Activated CD8-positive, alpha-beta T cell treated with anti-CD3 and anti-CD28 coated beads for 36 hours (primary cell): ENCODE data around the gene PRKG1. TPM values are rescaled to one million over a fixed set of nuclear protein-coding genes. Genes with fewer than 3 reads are reported as not detected.

Experiments used
- ATAC-seq: fragments of 200-7000 bp; cut with Tn5 transposase; one replicate; pipeline ENCODE4 v1.10.0; 2021; ENCODE audit warnings: mild to moderate bottlenecking, moderate library complexity
- CTCF ChIA-PET: fragments of 350-600 bp; sonication (Branson Sonifier 250); formaldehyde crosslinking; loops from one replicate; lab custom pipeline; 2021; ENCODE audit warnings: antibody characterized with exemption; lab: Charles Lee
- POLR2A ChIA-PET: fragments of 350-600 bp; sonication (Branson Sonifier 250); formaldehyde crosslinking; loops from one replicate; lab custom pipeline; 2021; ENCODE audit warnings: antibody characterized with exemption; lab: Charles Lee
- DNase-seq: peaks from one replicate; pipeline ENCODE4 v3.0.0-alpha.2; 2020
- H3K27ac Mint-ChIP-seq: one replicate; pipeline ENCODE4 v1.8.0; 2021; ENCODE audit warnings: mild to moderate bottlenecking, mixed read lengths
- H3K27me3 Mint-ChIP-seq: one replicate; pipeline ENCODE4 v1.8.0; 2021; ENCODE audit warnings: mixed read lengths
- H3K36me3 Mint-ChIP-seq: one replicate; pipeline ENCODE4 v1.8.0; 2021; ENCODE audit warnings: low read depth, mixed read lengths
- H3K4me1 Mint-ChIP-seq: one replicate; pipeline ENCODE4 v1.8.0; 2021; ENCODE audit warnings: low read depth, mixed read lengths
- H3K4me3 Mint-ChIP-seq: one replicate; pipeline ENCODE4 v1.8.0; 2021; ENCODE audit warnings: mild to moderate bottlenecking, moderate library complexity, mixed read lengths
- H3K9me3 Mint-ChIP-seq: one replicate; pipeline ENCODE4 v1.8.0; 2021; ENCODE audit warnings: mixed read lengths
- intact Hi-C: fragments of 100-400 bp; cut with micrococcal nuclease; formaldehyde crosslinking; loops from one replicate; pipeline ENCODE4 v1.10.0; 2022
- total RNA-seq, 2 experiments: library from RNA; stranded (reverse); gene quantifications; one replicate each; pipeline ENCODE4 v1.2.3, GENCODE V29; 2021
- TF ChIP-seq, protein P1 (sequence below): fragments of 200-600 bp; IDR thresholded peaks from one replicate; pipeline ENCODE4 v1.8.0; 2022; ENCODE audit warnings: antibody characterized with exemption, mild to moderate bottlenecking

PRKG1 gene
- total RNA-seq, 2 experiments from 2014 or later: not detected

DNA sequence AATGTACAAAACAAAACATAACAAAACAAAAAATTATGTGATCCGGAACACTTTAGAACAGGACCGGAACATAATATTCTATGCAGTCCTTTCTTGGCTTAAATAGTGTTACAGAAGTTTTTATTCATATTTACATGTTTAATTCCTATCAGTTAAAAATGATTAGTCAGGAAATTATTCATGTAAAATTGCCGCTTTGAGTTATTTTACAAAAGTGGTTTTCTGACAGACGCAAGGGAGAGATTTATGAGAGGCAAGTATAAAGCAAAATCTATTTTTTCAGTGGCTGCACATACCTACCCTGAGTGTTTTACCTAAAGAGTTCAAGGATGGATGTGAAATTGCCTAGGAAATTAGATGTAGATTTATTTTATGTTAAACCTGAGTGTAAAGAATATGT, 1009.1 kb downstream of the PRKG1 start:
- no peak for DNase-seq
- Mint-ChIP-seq H3K27me3 (no peaks in the 10 kb centered on the region), H3K9me3 (no peaks in the 10 kb centered on the region), H3K4me3 (no peak overlapping the region), H3K36me3 (no peaks in the 10 kb centered on the region), H3K27ac (no peak overlapping the region), H3K4me1 (no peaks in the 10 kb centered on the region)
- ChIA-PET POLR2A (no interaction called here), CTCF (no interaction called here)
- intact Hi-C loops: no loop called here
- no peak for ATAC-seq
- TF ChIP-seq, protein P1, sequence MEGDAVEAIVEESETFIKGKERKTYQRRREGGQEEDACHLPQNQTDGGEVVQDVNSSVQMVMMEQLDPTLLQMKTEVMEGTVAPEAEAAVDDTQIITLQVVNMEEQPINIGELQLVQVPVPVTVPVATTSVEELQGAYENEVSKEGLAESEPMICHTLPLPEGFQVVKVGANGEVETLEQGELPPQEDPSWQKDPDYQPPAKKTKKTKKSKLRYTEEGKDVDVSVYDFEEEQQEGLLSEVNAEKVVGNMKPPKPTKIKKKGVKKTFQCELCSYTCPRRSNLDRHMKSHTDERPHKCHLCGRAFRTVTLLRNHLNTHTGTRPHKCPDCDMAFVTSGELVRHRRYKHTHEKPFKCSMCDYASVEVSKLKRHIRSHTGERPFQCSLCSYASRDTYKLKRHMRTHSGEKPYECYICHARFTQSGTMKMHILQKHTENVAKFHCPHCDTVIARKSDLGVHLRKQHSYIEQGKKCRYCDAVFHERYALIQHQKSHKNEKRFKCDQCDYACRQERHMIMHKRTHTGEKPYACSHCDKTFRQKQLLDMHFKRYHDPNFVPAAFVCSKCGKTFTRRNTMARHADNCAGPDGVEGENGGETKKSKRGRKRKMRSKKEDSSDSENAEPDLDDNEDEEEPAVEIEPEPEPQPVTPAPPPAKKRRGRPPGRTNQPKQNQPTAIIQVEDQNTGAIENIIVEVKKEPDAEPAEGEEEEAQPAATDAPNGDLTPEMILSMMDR: no peak

DNA sequence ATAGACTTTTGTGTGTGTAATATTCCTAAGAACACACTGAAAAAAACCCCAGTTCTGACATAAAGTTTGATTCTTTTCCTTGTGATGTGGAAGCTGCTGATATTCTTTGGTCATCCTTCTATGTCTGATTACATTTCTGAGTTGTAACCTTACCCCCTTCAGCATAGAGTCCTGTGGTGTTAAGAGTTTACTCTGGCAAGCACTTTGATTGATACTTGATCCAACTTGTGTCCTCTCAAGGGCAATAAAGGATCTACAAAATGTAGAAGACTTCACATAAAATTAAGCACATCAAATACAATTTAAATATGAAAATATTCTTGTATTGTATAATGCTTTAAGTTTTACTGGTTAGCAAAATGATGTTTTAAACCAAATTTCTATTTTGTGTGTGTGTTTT, 1018.1 kb downstream of the PRKG1 start:
- no peaks in the 10 kb centered on the region for H3K4me1 Mint-ChIP-seq
- DNase-seq (no peak), ATAC-seq (no peak)
- CTCF ChIA-PET: no interaction called here
- no peaks in the 10 kb centered on the region for H3K9me3 Mint-ChIP-seq
- intact Hi-C loops: no loop called here
- H3K27ac Mint-ChIP-seq: no peak overlapping the region
- no peaks in the 10 kb centered on the region for H3K27me3 Mint-ChIP-seq
- POLR2A ChIA-PET: no interaction called here
- H3K4me3 Mint-ChIP-seq: no peak overlapping the region
- TF ChIP-seq, protein P1: no peak
- H3K36me3 Mint-ChIP-seq: no peaks in the 10 kb centered on the region

DNA sequence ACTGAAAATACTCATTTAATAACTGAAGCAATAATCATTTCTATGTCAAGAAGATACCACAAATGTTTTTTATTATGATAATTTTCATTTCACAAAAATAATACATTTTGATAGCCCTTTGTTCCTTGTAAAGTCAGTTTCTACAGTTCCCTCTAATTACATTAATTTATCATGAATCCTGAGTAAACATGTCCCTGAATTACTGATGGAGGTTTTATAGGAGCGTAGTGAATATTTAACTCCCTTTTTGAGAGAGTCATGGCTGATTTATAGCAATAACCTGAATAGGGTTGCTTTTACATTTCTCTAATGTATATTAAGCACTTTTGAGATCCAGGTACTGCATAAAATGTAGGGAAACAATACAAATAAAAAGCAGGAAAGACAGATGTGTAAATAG, 1023.8 kb downstream of the PRKG1 start:
- H3K4me3 Mint-ChIP-seq: no peak overlapping the region
- CTCF ChIA-PET: no interaction called here
- no peaks in the 10 kb centered on the region for H3K27me3 Mint-ChIP-seq
- POLR2A ChIA-PET: no interaction called here
- H3K36me3 Mint-ChIP-seq: no peaks in the 10 kb centered on the region
- no peaks in the 10 kb centered on the region for H3K4me1 Mint-ChIP-seq
- TF ChIP-seq, protein P1: no peak
- H3K27ac Mint-ChIP-seq: no peak overlapping the region
- intact Hi-C loops: no loop called here
- no peak for DNase-seq
- no peaks in the 10 kb centered on the region for H3K9me3 Mint-ChIP-seq
- no peak for ATAC-seq

DNA sequence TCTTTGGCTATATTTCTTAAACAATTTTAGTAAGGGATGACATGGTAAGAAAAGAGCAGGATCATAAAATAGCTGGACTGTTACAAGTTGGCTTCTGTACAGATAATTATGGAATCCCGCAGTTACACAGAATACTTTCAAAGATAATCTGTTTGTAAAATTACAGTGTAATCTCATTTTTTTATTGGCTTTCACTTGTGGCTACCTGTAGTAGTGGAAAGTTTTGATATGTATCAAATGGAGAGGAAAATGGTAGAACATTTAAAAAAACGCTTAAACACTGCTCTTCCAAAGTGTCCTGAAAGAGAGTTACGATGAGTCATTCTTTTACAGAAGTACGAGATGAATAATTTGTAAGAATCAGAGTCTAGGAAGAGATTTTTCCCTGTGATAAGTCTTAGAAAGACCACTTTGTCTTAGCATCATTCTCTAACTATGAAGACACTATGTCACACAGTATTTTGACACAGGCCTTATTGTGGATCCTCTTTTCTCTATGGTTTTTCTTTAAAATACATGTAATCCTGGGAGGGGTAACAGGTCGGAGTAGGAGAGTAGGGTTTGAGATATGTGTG, 1024.8 kb downstream of the PRKG1 start:
- no peaks in the 10 kb centered on the region for H3K27me3 Mint-ChIP-seq
- TF ChIP-seq, protein P1: no peak
- H3K4me3 Mint-ChIP-seq: no peak overlapping the region
- DNase-seq (no peak), ATAC-seq (no peak)
- ChIA-PET CTCF (no interaction called here), POLR2A (interaction anchor here (0.6 kb wide), 1 partner anchor 110 kb away, joined by 3 read pairs; no protein-coding TSS in a partner anchor)
- H3K4me1 Mint-ChIP-seq: no peaks in the 10 kb centered on the region
- no peak overlapping the region for H3K27ac Mint-ChIP-seq
- intact Hi-C loops: no loop called here
- H3K36me3 Mint-ChIP-seq: no peaks in the 10 kb centered on the region
- no peaks in the 10 kb centered on the region for H3K9me3 Mint-ChIP-seq

DNA sequence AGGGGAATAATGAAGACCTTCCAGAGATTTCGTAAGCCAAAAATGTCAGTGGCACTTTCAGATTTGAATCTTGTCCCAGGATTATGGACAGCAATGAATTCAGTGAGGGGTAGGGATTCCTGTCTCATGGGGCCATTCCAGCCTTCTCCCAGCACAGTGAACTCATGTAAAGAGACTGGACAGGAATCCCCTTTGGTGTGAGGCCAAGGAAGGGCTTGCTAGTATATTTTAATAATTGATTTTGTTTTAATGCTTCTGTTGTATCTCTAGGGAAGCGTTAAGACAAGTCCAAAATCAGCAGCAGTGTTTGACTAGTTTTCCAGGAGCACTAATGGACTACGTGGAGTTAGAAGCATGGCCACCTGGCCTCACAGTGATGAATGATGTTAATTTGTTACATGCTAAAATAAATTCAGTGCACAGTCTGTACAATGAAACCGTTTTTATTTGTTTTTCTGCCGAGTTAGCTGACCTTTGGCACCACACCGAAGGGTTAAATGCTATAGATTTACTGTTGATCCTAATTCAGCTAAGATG, 1025.8 kb downstream of the PRKG1 start:
- intact Hi-C loops: no loop called here
- no peaks in the 10 kb centered on the region for H3K36me3 Mint-ChIP-seq
- TF ChIP-seq, protein P1: no peak
- no peaks in the 10 kb centered on the region for H3K4me1 Mint-ChIP-seq
- H3K27ac Mint-ChIP-seq: no peak overlapping the region
- DNase-seq (no peak), ATAC-seq (no peak)
- no peaks in the 10 kb centered on the region for H3K9me3 Mint-ChIP-seq
- no peak overlapping the region for H3K4me3 Mint-ChIP-seq
- ChIA-PET POLR2A (no interaction called here), CTCF (no interaction called here)
- no peaks in the 10 kb centered on the region for H3K27me3 Mint-ChIP-seq
